C4-2B (cell line): ENCODE measurements around the gene ATF3.

Experiments
- CTCF ChIP-seq: fragments of 450-650 bp; conservative IDR thresholded peaks from 2 replicates; pipeline ENCODE4 v1.5.1; 2017; ENCODE audit warnings: mild to moderate bottlenecking
- ZFX ChIP-seq: fragments of 450-650 bp; IDR thresholded peaks from 2 replicates; pipeline ENCODE4 v1.6.1; 2017

- TF ChIP-seq CTCF (no peak), ZFX (no peak)
Measured at GRCh38 chr1:212614453-212615200, 6.1 kb downstream of the ATF3 start.
